ENCODE data around the gene OLA1.

The OLA1 gene

GRCh38 chr2:174053355-174054151 is 194.8 kb downstream of the OLA1 start:
- TF ChIP-seq, protein P1, sequence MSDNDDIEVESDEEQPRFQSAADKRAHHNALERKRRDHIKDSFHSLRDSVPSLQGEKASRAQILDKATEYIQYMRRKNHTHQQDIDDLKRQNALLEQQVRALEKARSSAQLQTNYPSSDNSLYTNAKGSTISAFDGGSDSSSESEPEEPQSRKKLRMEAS (IDR thresholded peaks at IDR 0.05) = no peak
- no peak for TF ChIP-seq CEBPB (IDR thresholded peaks at IDR 0.05)
- no peak for TF ChIP-seq FOXM1 (IDR thresholded peaks at IDR 0.05; ENCODE audit: borderline replicate concordance, low read depth)
- no peak for TF ChIP-seq CREB1 (IDR thresholded peaks at IDR 0.05; ENCODE audit: low read depth)
- TF ChIP-seq NFIC (IDR thresholded peaks at IDR 0.05) = no peak
- TF ChIP-seq REST (IDR thresholded peaks at IDR 0.05; ENCODE audit: low read depth) = no peak
- TF ChIP-seq TEAD4 (IDR thresholded peaks at IDR 0.05) = no peak
- no peak for TF ChIP-seq EP300 (IDR thresholded peaks at IDR 0.05; ENCODE audit: borderline replicate concordance)
- TF ChIP-seq ZBTB7A (IDR thresholded peaks at IDR 0.05; ENCODE audit: low read depth) = no peak
- no peak for TF ChIP-seq TAF1 (IDR thresholded peaks at IDR 0.05; ENCODE audit: low read depth)
- TF ChIP-seq YY1 (IDR thresholded peaks at IDR 0.05; ENCODE audit: low read depth) = no peak
- TF ChIP-seq RAD21 (IDR thresholded peaks at IDR 0.05; ENCODE audit: low read depth) = no peak
- no peak for TF ChIP-seq USF1 (IDR thresholded peaks at IDR 0.05)
- no peak for TF ChIP-seq TCF12 (IDR thresholded peaks at IDR 0.05; ENCODE audit: low read depth)
- no peak for TF ChIP-seq EGR1 (IDR thresholded peaks at IDR 0.05)

DNA sequence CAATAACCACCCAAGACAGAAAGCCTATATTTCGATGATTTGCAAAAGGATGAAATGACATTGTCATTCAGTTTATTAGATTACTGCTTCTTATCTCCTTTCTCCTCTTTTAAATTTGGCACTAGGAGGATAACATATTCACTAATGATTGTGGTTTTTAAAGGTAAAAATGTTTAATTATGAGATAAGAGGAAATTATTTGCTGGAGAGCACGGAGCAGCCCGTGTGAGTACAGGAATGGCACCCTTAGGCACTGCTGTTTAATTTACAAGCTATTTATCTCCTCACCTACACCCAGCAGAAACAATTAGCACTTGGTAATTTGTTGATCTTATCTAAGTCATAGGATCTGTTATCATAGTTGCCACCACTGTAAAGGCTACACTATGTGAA is 195.8 kb downstream of the OLA1 start:
- TF ChIP-seq EGR1 (IDR thresholded peaks at IDR 0.05) (no peak), EP300 (IDR thresholded peaks at IDR 0.05; ENCODE audit: borderline replicate concordance) (no peak), NFIC (IDR thresholded peaks at IDR 0.05) (no peak), REST (IDR thresholded peaks at IDR 0.05; ENCODE audit: low read depth) (no peak), CEBPB (IDR thresholded peaks at IDR 0.05) (no peak), USF1 (IDR thresholded peaks at IDR 0.05) (no peak), TAF1 (IDR thresholded peaks at IDR 0.05; ENCODE audit: low read depth) (no peak), FOXM1 (IDR thresholded peaks at IDR 0.05; ENCODE audit: borderline replicate concordance, low read depth) (no peak), TEAD4 (IDR thresholded peaks at IDR 0.05) (no peak), ZBTB7A (IDR thresholded peaks at IDR 0.05; ENCODE audit: low read depth) (no peak), YY1 (IDR thresholded peaks at IDR 0.05; ENCODE audit: low read depth) (no peak), RAD21 (IDR thresholded peaks at IDR 0.05; ENCODE audit: low read depth) (no peak)

GRCh38 chr2:174051741-174052583 is 196.4 kb downstream of the OLA1 start:
- TF ChIP-seq TEAD4 (IDR thresholded peaks at IDR 0.05) (no peak), TAF1 (IDR thresholded peaks at IDR 0.05; ENCODE audit: low read depth) (no peak), NFIC (IDR thresholded peaks at IDR 0.05) (no peak), ZBTB7A (IDR thresholded peaks at IDR 0.05; ENCODE audit: low read depth) (no peak), EP300 (IDR thresholded peaks at IDR 0.05; ENCODE audit: borderline replicate concordance) (no peak)

- TF ChIP-seq REST (IDR thresholded peaks at IDR 0.05; ENCODE audit: low read depth) = no peak
- TF ChIP-seq, protein P1 (IDR thresholded peaks at IDR 0.05) = no peak
- no peak for TF ChIP-seq USF1 (IDR thresholded peaks at IDR 0.05)
- TF ChIP-seq YY1 (IDR thresholded peaks at IDR 0.05; ENCODE audit: low read depth) = no peak
- no peak for TF ChIP-seq EP300 (IDR thresholded peaks at IDR 0.05; ENCODE audit: borderline replicate concordance)
- no peak for TF ChIP-seq ZBTB7A (IDR thresholded peaks at IDR 0.05; ENCODE audit: low read depth)
- no peak for TF ChIP-seq RAD21 (IDR thresholded peaks at IDR 0.05; ENCODE audit: low read depth)
- TF ChIP-seq NFIC (IDR thresholded peaks at IDR 0.05) = no peak
- no peak for TF ChIP-seq CEBPB (IDR thresholded peaks at IDR 0.05)
- no peak for TF ChIP-seq FOXM1 (IDR thresholded peaks at IDR 0.05; ENCODE audit: borderline replicate concordance, low read depth)
- no peak for TF ChIP-seq TCF12 (IDR thresholded peaks at IDR 0.05; ENCODE audit: low read depth)
- no peak for TF ChIP-seq EGR1 (IDR thresholded peaks at IDR 0.05)
- TF ChIP-seq CREB1 (IDR thresholded peaks at IDR 0.05; ENCODE audit: low read depth) = no peak
- no peak for TF ChIP-seq TAF1 (IDR thresholded peaks at IDR 0.05; ENCODE audit: low read depth)
These were observed 197.3 kb downstream of the OLA1 start for GRCh38 chr2:174051068-174051467.
